Caco-2 (cell line): Measurements from ENCODE around the gene SPRTN. TPM values are rescaled to one million over a fixed set of nuclear protein-coding genes. Genes with fewer than 3 reads are reported as not detected.
A peak's percentile ranks its signal among the peaks of the same experiment; 100 is the strongest.

Experiments used
- BruUV-seq: library from RNA; stranded (reverse); fragments of 400-500 nt; replicated peaks from 2 replicates; lab custom pipeline; 2021; lab: Mats Ljungman, UMichigan
- CTCF ChIA-PET: fragments of 300-600 bp; sonication (Branson Sonifier 250); formaldehyde crosslinking; loops from one replicate; lab custom pipeline; 2022; ENCODE audit warnings: antibody characterized with exemption; lab: Charles Lee
- POLR2A ChIA-PET: fragments of 300-600 bp; sonication (Branson Sonifier 250); formaldehyde crosslinking; loops from one replicate; lab custom pipeline; 2022; ENCODE audit warnings: antibody characterized with exemption; lab: Charles Lee
- DNase-seq, 2 experiments: peaks; one replicate each; pipeline versions ENCODE4 v3.0.0 to v3.0.0-alpha.2; 2020 to 2022
- H3K27me3 ChIP-seq: replicated peaks from 2 replicates; pipeline ENCODE4 v1.6.0; 2011; ENCODE audit warnings: low read length; ENCODE audit not compliant: control insufficient read depth, insufficient read depth
- H3K36me3 ChIP-seq: 2 replicates; pipeline ENCODE4 v1.5.1; 2011; ENCODE audit warnings: low read length; ENCODE audit not compliant: control insufficient read depth, insufficient read depth
- H3K4me1 ChIP-seq: fragments of 250-450 bp; sonication (Bioruptor Pico); 2 replicates; pipeline ENCODE4 v1.5.1; 2020; ENCODE audit warnings: mild to moderate bottlenecking
- H3K4me3 ChIP-seq: 2 replicates; pipeline ENCODE4 v1.5.1; 2011; ENCODE audit warnings: low read depth, mild to moderate bottlenecking, control low read depth, low read length
- H3K9me3 ChIP-seq: fragments of 250-450 bp; sonication (Bioruptor Pico); 2 replicates; pipeline ENCODE4 v1.5.1; 2020; ENCODE audit warnings: mild to moderate bottlenecking, moderate library complexity
- H3K27ac Mint-ChIP-seq: one replicate; pipeline ENCODE4 v1.8.0; 2022; ENCODE audit warnings: mixed read lengths; ENCODE audit not compliant: unreplicated experiment
- H3K27me3 Mint-ChIP-seq: one replicate; pipeline ENCODE4 v1.8.0; 2022; ENCODE audit warnings: mixed read lengths; ENCODE audit not compliant: insufficient read depth, unreplicated experiment
- H3K36me3 Mint-ChIP-seq: one replicate; pipeline ENCODE4 v1.8.0; 2022; ENCODE audit warnings: mild to moderate bottlenecking, mixed read lengths; ENCODE audit not compliant: insufficient read depth, unreplicated experiment
- H3K4me1 Mint-ChIP-seq: one replicate; pipeline ENCODE4 v1.8.0; 2022; ENCODE audit warnings: low read depth, mixed read lengths; ENCODE audit not compliant: unreplicated experiment
- H3K4me3 Mint-ChIP-seq: one replicate; pipeline ENCODE4 v1.8.0; 2022; ENCODE audit warnings: mild to moderate bottlenecking, moderate library complexity, mixed read lengths; ENCODE audit not compliant: unreplicated experiment
- H3K9me3 Mint-ChIP-seq: one replicate; pipeline ENCODE4 v1.8.0; 2022; ENCODE audit warnings: mixed read lengths; ENCODE audit not compliant: unreplicated experiment
- CTCF ChIP-seq, 2 experiments: fragments of 200-600 bp in 1 of 2; IDR thresholded peaks; 1 replicate in 1 of 2; 2 replicates in 1 of 2; pipeline versions ENCODE4 v1.5.1 to v1.8.0; 2011 to 2022; ENCODE audit warnings: antibody characterized with exemption in 1 of 2, control low read depth in 1 of 2, inconsistent platforms in 1 of 2, low read depth in 1 of 2, low read length in 1 of 2, mild to moderate bottlenecking in 1 of 2, moderate library complexity in 1 of 2; ENCODE audit not compliant: insufficient read depth in 1 of 2, severe bottlenecking in 1 of 2, unreplicated experiment in 1 of 2
- intact Hi-C: fragments of 100-400 bp; cut with micrococcal nuclease; formaldehyde crosslinking; loops from one replicate; pipeline ENCODE4 v1.10.0; 2022; ENCODE audit not compliant: unreplicated experiment
- total RNA-seq: library from RNA; stranded (reverse); gene quantifications from 2 replicates; pipeline ENCODE4 v1.2.3, GENCODE V29; 2022

The SPRTN gene
- total RNA-seq, 1 experiment from 2014 or later: 21.3 TPM

GRCh38 chr1:231337472-231338269 is 422 bp upstream of the SPRTN start, which contains the start of gene EXOC8:
Gene EXOC8, minus strand, starts transcription at chr1:231337852. Its CDS starts 107 bp downstream, at chr1:231337745.
- Mint-ChIP-seq H3K9me3 (no peaks in the 10 kb centered on the region), H3K4me1 (peaks cover 25% of the 10 kb centered on the region), H3K27me3 (peaks cover 2% of the 10 kb centered on the region), H3K27ac (peak within 1 kb of the TSS; percentile 98), H3K36me3 (peaks cover 44% of the 10 kb centered on the region), H3K4me3 (peak within 1 kb of the TSS; percentile 98)
- Histone ChIP-seq H3K4me1 (peaks cover 6% of the 10 kb centered on the region), H3K27me3 (no peaks in the 10 kb centered on the region), H3K36me3 (no peaks in the 10 kb centered on the region), H3K4me3 (peak within 1 kb of the TSS; percentile 88), H3K9me3 (no peaks in the 10 kb centered on the region)
- no peak for TF ChIP-seq CTCF (IDR thresholded peaks at IDR 0.05; ENCODE audit: insufficient read depth in 1 of 2, low read depth in 1 of 2, low read length in 1 of 2, severe bottlenecking in 1 of 2, unreplicated experiment in 1 of 2)
- peak; percentile 95 to 98 for DNase-seq
- ChIA-PET POLR2A (interaction anchor here (0.6 to 1.4 kb wide), 14 partner anchors 9 to 469 kb away, joined by 3 to 14 read pairs (median 4); partner anchors contain the start of genes C1orf198, GNPAT and TSNAX), CTCF (interaction anchor here (0.5 to 1.6 kb wide), 9 partner anchors 18 to 469 kb away, joined by 3 to 10 read pairs (median 3); no protein-coding TSS in a partner anchor)
- intact Hi-C loops: loop anchor here (2.0 kb wide), 1 partner anchor 103 kb away; no protein-coding TSS in a partner anchor
- no TSS peak for BruUV-seq

GRCh38 chr1:231340328-231341013 is 2.4 kb downstream of the SPRTN start:
- no peak overlapping the region for H3K4me3 ChIP-seq
- POLR2A ChIA-PET: no interaction called here

More at GRCh38 chr1:231340328-231341013, 2.4 kb downstream of the SPRTN start:
- no peak overlapping the region for H3K27ac Mint-ChIP-seq
- H3K27me3 ChIP-seq: no peaks in the 10 kb centered on the region
- no peak for TF ChIP-seq CTCF (IDR thresholded peaks at IDR 0.05; ENCODE audit: insufficient read depth in 1 of 2, low read depth in 1 of 2, low read length in 1 of 2, severe bottlenecking in 1 of 2, unreplicated experiment in 1 of 2)
- H3K4me3 Mint-ChIP-seq: no peak overlapping the region
- H3K4me1 ChIP-seq: no peaks in the 10 kb centered on the region; the same call in 1 of the 2 replicates
- H3K9me3 Mint-ChIP-seq: no peaks in the 10 kb centered on the region
- peaks cover 2% of the 10 kb centered on the region for H3K27me3 Mint-ChIP-seq
- no peak for DNase-seq
- intact Hi-C loops: no loop called here
- H3K36me3 ChIP-seq: no peaks in the 10 kb centered on the region
- no TSS peak for BruUV-seq
- H3K36me3 Mint-ChIP-seq: peaks cover 52% of the 10 kb centered on the region
- H3K9me3 ChIP-seq: no peaks in the 10 kb centered on the region
- peaks cover 24% of the 10 kb centered on the region for H3K4me1 Mint-ChIP-seq
- CTCF ChIA-PET: no interaction called here
